Measurements from ENCODE around the gene ACSF3.

Gene ACSF3

DNA sequence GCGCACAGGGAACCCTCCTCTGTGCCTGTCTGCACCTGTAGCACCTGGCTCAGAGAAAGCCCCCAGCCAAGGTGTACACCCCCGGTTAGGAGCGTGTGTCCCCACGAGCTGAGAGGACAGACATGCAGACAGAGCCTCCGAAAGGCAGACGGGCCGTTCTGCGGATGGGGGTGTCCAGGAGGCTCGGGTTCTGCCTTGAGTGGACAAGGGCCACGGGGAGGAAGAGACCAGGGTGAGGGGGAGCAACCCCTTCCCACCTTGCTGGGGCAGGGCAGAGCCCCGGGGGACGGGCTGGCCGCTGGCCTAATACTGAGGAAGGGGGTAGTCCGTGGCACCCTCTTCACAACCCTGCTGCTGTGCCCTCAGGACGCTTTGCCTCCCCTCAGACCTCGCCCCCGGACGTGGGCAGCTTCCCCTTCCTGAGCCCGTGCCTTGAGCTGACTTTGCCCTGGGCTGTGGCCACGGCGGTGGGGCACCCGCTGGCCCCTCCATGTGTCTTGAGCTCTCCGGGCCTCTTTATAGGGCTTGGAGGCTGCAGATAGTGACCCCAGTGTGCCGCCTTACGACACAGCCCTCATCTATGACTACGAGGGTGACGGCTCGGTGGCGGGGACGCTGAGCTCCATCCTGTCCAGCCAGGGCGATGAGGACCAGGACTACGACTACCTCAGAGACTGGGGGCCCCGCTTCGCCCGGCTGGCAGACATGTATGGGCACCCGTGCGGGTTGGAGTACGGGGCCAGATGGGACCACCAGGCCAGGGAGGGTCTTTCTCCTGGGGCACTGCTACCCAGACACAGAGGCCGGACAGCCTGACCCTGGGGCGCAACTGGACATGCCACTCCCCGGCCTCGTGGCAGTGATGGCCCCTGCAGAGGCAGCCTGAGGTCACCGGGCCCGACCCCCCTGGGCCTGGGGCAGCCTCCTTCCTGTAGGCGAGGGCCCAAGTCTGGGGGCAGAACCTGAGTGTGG lies 101.0 kb downstream of the ACSF3 start:
- H3K4me3 ChIP-seq (ENCODE audit: low read length), result no peak overlapping the region
- TF ChIP-seq, protein P1, sequence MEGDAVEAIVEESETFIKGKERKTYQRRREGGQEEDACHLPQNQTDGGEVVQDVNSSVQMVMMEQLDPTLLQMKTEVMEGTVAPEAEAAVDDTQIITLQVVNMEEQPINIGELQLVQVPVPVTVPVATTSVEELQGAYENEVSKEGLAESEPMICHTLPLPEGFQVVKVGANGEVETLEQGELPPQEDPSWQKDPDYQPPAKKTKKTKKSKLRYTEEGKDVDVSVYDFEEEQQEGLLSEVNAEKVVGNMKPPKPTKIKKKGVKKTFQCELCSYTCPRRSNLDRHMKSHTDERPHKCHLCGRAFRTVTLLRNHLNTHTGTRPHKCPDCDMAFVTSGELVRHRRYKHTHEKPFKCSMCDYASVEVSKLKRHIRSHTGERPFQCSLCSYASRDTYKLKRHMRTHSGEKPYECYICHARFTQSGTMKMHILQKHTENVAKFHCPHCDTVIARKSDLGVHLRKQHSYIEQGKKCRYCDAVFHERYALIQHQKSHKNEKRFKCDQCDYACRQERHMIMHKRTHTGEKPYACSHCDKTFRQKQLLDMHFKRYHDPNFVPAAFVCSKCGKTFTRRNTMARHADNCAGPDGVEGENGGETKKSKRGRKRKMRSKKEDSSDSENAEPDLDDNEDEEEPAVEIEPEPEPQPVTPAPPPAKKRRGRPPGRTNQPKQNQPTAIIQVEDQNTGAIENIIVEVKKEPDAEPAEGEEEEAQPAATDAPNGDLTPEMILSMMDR (conservative IDR thresholded peaks at IDR 0.05; ENCODE audit: low read length), result no peak
- no peak for DNase-seq (ENCODE audit: low read depth)

- TF ChIP-seq, protein P1 (conservative IDR thresholded peaks at IDR 0.05; ENCODE audit: low read length), result no peak
- no peak for DNase-seq (ENCODE audit: low read depth)
- H3K4me3 ChIP-seq (ENCODE audit: low read length), result no peak overlapping the region
Observed at GRCh38 chr16:89195521-89196171, 102.0 kb downstream of the ACSF3 start.

- TF ChIP-seq, protein P1 (conservative IDR thresholded peaks at IDR 0.05; ENCODE audit: low read length), result no peak
- H3K4me3 ChIP-seq (ENCODE audit: low read length), result no peak overlapping the region
- no peak for DNase-seq (ENCODE audit: low read depth)
Observed at GRCh38 chr16:89197033-89197632, 103.5 kb downstream of the ACSF3 start.

- DNase-seq (ENCODE audit: low read depth), result no peak
- H3K4me3 ChIP-seq (ENCODE audit: low read length), result no peak overlapping the region
- TF ChIP-seq, protein P1 (conservative IDR thresholded peaks at IDR 0.05; ENCODE audit: low read length), result no peak
Observed at GRCh38 chr16:89197633-89198416, 104.2 kb downstream of the ACSF3 start.

- no peak overlapping the region for H3K4me3 ChIP-seq (ENCODE audit: low read length)
- no peak for DNase-seq (ENCODE audit: low read depth)
- TF ChIP-seq, protein P1 (conservative IDR thresholded peaks at IDR 0.05; ENCODE audit: low read length), result no peak
Observed at GRCh38 chr16:89198417-89199240, 105.0 kb downstream of the ACSF3 start.
